HepG2 (cell line): ENCODE measurements around the gene NRP1. TPM values are rescaled to one million over a fixed set of nuclear protein-coding genes. Genes with fewer than 3 reads are reported as not detected.

Experiments
- ESRRA ChIP-seq: sonication (generic); formaldehyde crosslinking; IDR thresholded peaks from 2 replicates; pipeline ENCODE4 v1.5.1; 2020; ENCODE audit warnings: mild to moderate bottlenecking, low read depth, missing genetic modification reagents
- GMEB2 ChIP-seq: IDR thresholded peaks from 2 replicates; pipeline ENCODE4 v1.6.1; 2016; ENCODE audit warnings: missing biosample characterization, missing genetic modification reagents, low read depth
- HHEX ChIP-seq: IDR thresholded peaks from 2 replicates; pipeline ENCODE4 v1.6.1; 2016; ENCODE audit warnings: control low read depth
- IRF2 ChIP-seq: IDR thresholded peaks from 2 replicates; pipeline ENCODE4 v1.6.1; 2018; ENCODE audit warnings: missing genetic modification reagents, missing compliant biosample characterization
- JARID2 ChIP-seq: sonication (generic); formaldehyde crosslinking; IDR thresholded peaks from 2 replicates; pipeline ENCODE4 v1.8.1; 2023; ENCODE audit warnings: missing genetic modification reagents, inconsistent platforms; ENCODE audit not compliant: insufficient replicate concordance
- KDM3A ChIP-seq: IDR thresholded peaks from 2 replicates; pipeline ENCODE4 v1.6.1; 2018; ENCODE audit warnings: low read depth, missing compliant biosample characterization
- PHF20 ChIP-seq: sonication (generic); formaldehyde crosslinking; IDR thresholded peaks from 2 replicates; pipeline ENCODE4 v1.5.0; 2020; ENCODE audit warnings: mild to moderate bottlenecking, missing genetic modification reagents
- SOX5 ChIP-seq: IDR thresholded peaks from 2 replicates; pipeline ENCODE4 v1.6.1; 2016; ENCODE audit warnings: borderline replicate concordance
- TCF7L2 ChIP-seq: IDR thresholded peaks from 2 replicates; pipeline ENCODE4 v1.6.1; 2011; ENCODE audit warnings: mild to moderate bottlenecking, low read depth, low read length, moderate library complexity
- ZBTB7B ChIP-seq: sonication (generic); formaldehyde crosslinking; IDR thresholded peaks from 2 replicates; pipeline ENCODE4 v1.4.0; 2020; ENCODE audit warnings: missing genetic modification reagents
- ZNF160 ChIP-seq: sonication (generic); formaldehyde crosslinking; IDR thresholded peaks from 2 replicates; pipeline ENCODE4 v1.8.0; 2022; ENCODE audit warnings: mild to moderate bottlenecking, inconsistent platforms, missing genetic modification reagents
- ZNF33A ChIP-seq: sonication (generic); formaldehyde crosslinking; IDR thresholded peaks from 2 replicates; pipeline ENCODE4 v1.5.1; 2020; ENCODE audit warnings: missing genetic modification reagents, mild to moderate bottlenecking, moderate library complexity, borderline replicate concordance
- ZNF577 ChIP-seq: sonication (generic); formaldehyde crosslinking; IDR thresholded peaks from 2 replicates; pipeline ENCODE4 v1.4.0; 2020; ENCODE audit warnings: mild to moderate bottlenecking, low read depth, missing genetic modification reagents, borderline replicate concordance
- ZNF616 ChIP-seq: sonication (generic); formaldehyde crosslinking; IDR thresholded peaks from 2 replicates; pipeline ENCODE4 v1.5.0; 2020; ENCODE audit warnings: low read depth, mild to moderate bottlenecking, missing genetic modification reagents
- ZNF816 ChIP-seq: sonication (generic); formaldehyde crosslinking; IDR thresholded peaks from 2 replicates; pipeline ENCODE4 v1.8.0; 2022; ENCODE audit warnings: missing genetic modification reagents, mild to moderate bottlenecking, borderline replicate concordance
- ZSCAN22 ChIP-seq: sonication (generic); formaldehyde crosslinking; IDR thresholded peaks from 2 replicates; pipeline ENCODE4 v1.4.0; 2020; ENCODE audit warnings: mild to moderate bottlenecking, missing genetic modification reagents
- polyA plus RNA-seq, 8 experiments: library from polyadenylated mRNA; depleted of rRNA in 3 of 8; stranded (reverse) in 7 of 8; unstranded in 1 of 8; fragments of >200 nt; fragmentation: Illumina TruSeq in 4 of 8; extraction: Trizol in 4 of 8; gene quantifications; 2 replicates each; pipeline versions ENCODE4 v1.2.1 to v1.2.3, GENCODE V29; 2011 to 2016; ENCODE audit warnings: low read depth in 4 of 8, missing spikeins in 1 of 8, mixed read lengths in 1 of 8; ENCODE audit not compliant: insufficient read depth in 1 of 8
- total RNA-seq, 5 experiments: library from RNA; depleted of rRNA; stranded (reverse); fragments of >200 nt; fragmentation: Illumina TruSeq; extraction: Trizol; gene quantifications; 2 replicates each; pipeline ENCODE4 v1.2.3, GENCODE V29; 2016; ENCODE audit warnings: low read depth in 1 of 5
- TF ChIP-seq, protein P1 (sequence below): sonication (generic); formaldehyde crosslinking; conservative IDR thresholded peaks from 2 replicates; pipeline ENCODE4 v1.8.0; 2022; ENCODE audit warnings: mild to moderate bottlenecking, moderate library complexity, missing genetic modification reagents
- TF ChIP-seq, protein P2 (sequence below): sonication (generic); formaldehyde crosslinking; conservative IDR thresholded peaks from 2 replicates; pipeline ENCODE4 v1.4.0; 2020; ENCODE audit warnings: missing genetic modification reagents
- TF ChIP-seq, protein P3 (sequence below): sonication (generic); formaldehyde crosslinking; IDR thresholded peaks from 2 replicates; pipeline ENCODE4 v1.8.0; 2023; ENCODE audit warnings: mild to moderate bottlenecking, missing genetic modification reagents
- TF ChIP-seq, protein P4 (sequence below): sonication (generic); formaldehyde crosslinking; IDR thresholded peaks from 2 replicates; pipeline ENCODE4 v1.4.0; 2020; ENCODE audit warnings: missing genetic modification reagents

The NRP1 gene
- total and polyA plus RNA-seq, 2 of the 13 experiments (the other 11 are each of a cell fraction or from before 2014, with no cell fraction given), result 5.3 to 5.8 TPM

DNA sequence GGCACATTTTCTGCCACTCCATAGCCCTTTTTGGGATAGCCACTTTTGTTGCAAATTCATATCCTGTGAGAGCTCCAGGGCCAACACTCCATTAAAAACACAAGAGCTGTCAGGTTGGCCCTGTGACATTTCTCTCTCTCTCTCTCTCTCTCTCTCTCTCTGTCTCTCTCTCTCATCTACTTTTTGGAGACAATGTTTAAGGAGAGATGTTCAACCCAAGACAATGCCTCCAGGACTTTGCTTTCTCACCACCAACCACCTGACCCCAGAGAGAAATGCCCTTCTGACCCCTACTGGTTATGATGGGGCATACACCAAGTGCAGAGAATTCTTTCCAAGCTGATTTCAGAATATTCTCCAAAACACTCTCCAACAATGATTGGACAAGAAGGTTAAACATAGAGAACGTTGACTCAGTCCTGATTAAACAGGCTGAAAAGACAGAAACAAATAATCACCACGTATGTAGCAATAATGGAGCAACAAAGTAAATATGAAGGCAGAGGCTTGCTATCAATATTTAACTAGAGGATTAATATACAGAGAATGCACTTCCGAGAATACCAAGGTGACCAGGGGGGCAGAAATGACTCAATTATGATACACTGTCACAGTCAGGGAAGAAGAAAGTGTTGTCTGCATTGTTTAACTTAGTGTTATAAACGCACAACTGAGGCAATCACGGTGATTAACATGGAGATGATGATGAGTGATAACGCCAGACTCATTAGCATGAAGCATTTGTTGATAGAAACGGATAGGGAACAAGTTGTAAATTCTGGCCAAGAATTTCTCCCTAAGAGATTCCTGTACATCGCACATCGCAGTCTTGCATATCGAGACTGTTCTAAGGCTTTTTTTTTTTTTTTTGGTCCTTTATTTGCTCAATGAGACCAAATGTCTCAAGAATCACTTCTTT, 178.5 kb downstream of the NRP1 start (continued):
- TF ChIP-seq ZNF577 (no peak), ZNF616 (no peak), ZNF33A (CRISPR knock-in tag) (no peak), ZBTB7B (CRISPR knock-in tag) (peak; percentile 83), JARID2 (peak; percentile 62), IRF2 (peak; percentile 94), HHEX (CRISPR knock-in tag) (peak; percentile 97), ZSCAN22 (CRISPR knock-in tag) (no peak), ZNF160 (CRISPR knock-in tag) (no peak), SOX5 (CRISPR knock-in tag) (peak; percentile 98), ZNF816 (CRISPR knock-in tag) (peak; percentile 69; the same call in 1 of the 2 replicates), ESRRA (CRISPR knock-in tag) (peak; percentile 81; the same call in 1 of the 2 replicates), GMEB2 (no peak), PHF20 (CRISPR knock-in tag) (no peak), KDM3A (CRISPR knock-in tag) (peak; percentile 82), TCF7L2 (no peak)
- TF ChIP-seq, protein P1, sequence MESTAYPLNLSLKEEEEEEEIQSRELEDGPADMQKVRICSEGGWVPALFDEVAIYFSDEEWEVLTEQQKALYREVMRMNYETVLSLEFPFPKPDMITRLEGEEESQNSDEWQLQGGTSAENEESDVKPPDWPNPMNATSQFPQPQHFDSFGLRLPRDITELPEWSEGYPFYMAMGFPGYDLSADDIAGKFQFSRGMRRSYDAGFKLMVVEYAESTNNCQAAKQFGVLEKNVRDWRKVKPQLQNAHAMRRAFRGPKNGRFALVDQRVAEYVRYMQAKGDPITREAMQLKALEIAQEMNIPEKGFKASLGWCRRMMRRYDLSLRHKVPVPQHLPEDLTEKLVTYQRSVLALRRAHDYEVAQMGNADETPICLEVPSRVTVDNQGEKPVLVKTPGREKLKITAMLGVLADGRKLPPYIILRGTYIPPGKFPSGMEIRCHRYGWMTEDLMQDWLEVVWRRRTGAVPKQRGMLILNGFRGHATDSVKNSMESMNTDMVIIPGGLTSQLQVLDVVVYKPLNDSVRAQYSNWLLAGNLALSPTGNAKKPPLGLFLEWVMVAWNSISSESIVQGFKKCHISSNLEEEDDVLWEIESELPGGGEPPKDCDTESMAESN, result peak; percentile 66; the same call in 1 of the 2 replicates
- TF ChIP-seq, protein P2, sequence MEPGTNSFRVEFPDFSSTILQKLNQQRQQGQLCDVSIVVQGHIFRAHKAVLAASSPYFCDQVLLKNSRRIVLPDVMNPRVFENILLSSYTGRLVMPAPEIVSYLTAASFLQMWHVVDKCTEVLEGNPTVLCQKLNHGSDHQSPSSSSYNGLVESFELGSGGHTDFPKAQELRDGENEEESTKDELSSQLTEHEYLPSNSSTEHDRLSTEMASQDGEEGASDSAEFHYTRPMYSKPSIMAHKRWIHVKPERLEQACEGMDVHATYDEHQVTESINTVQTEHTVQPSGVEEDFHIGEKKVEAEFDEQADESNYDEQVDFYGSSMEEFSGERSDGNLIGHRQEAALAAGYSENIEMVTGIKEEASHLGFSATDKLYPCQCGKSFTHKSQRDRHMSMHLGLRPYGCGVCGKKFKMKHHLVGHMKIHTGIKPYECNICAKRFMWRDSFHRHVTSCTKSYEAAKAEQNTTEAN (CRISPR knock-in tag), result peak; percentile 57; the same call in 1 of the 2 replicates
- TF ChIP-seq, protein P3, sequence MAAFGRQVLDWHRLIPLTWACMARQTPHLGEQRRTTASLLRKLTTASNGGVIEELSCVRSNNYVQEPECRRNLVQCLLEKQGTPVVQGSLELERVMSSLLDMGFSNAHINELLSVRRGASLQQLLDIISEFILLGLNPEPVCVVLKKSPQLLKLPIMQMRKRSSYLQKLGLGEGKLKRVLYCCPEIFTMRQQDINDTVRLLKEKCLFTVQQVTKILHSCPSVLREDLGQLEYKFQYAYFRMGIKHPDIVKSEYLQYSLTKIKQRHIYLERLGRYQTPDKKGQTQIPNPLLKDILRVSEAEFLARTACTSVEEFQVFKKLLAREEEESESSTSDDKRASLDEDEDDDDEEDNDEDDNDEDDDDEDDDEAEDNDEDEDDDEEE (CRISPR knock-in tag), result no peak
- TF ChIP-seq, protein P4, sequence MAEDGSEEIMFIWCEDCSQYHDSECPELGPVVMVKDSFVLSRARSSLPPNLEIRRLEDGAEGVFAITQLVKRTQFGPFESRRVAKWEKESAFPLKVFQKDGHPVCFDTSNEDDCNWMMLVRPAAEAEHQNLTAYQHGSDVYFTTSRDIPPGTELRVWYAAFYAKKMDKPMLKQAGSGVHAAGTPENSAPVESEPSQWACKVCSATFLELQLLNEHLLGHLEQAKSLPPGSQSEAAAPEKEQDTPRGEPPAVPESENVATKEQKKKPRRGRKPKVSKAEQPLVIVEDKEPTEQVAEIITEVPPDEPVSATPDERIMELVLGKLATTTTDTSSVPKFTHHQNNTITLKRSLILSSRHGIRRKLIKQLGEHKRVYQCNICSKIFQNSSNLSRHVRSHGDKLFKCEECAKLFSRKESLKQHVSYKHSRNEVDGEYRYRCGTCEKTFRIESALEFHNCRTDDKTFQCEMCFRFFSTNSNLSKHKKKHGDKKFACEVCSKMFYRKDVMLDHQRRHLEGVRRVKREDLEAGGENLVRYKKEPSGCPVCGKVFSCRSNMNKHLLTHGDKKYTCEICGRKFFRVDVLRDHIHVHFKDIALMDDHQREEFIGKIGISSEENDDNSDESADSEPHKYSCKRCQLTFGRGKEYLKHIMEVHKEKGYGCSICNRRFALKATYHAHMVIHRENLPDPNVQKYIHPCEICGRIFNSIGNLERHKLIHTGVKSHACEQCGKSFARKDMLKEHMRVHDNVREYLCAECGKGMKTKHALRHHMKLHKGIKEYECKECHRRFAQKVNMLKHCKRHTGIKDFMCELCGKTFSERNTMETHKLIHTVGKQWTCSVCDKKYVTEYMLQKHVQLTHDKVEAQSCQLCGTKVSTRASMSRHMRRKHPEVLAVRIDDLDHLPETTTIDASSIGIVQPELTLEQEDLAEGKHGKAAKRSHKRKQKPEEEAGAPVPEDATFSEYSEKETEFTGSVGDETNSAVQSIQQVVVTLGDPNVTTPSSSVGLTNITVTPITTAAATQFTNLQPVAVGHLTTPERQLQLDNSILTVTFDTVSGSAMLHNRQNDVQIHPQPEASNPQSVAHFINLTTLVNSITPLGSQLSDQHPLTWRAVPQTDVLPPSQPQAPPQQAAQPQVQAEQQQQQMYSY (CRISPR knock-in tag), result no peak
